GM21367 (cell line): ENCODE results near the gene ZNF735.
"Not testable (repeated sequence)": the region's sequence is repeated elsewhere in the genome, so short reads cannot be mapped to it uniquely, and the experiment has no call there.

Source experiments
- ATAC-seq: cut with Tn5 transposase; IDR thresholded peaks from one replicate; pipeline ENCODE4 v1.9.1; 2021; ENCODE audit not compliant: unreplicated experiment

ZNF735 gene

GRCh38 chr7:64206903-64207302 lies at the start of gene ZNF735:
ZNF735 (plus strand) TSS chr7:64207203; CDS start chr7:64207203, 0 bp downstream.
- ATAC-seq, result no peak

GRCh38 chr7:64170974-64171373 lies 36.0 kb upstream of the ZNF735 start:
- ATAC-seq, result not testable (repeated sequence)

- no peak for ATAC-seq
Observed at GRCh38 chr7:64174328-64174727, 32.7 kb upstream of the ZNF735 start.

GRCh38 chr7:64174941-64175340 lies 32.1 kb upstream of the ZNF735 start:
- ATAC-seq, result no peak

- no peak for ATAC-seq
Observed at GRCh38 chr7:64180989-64181388, 26.0 kb upstream of the ZNF735 start.

GRCh38 chr7:64181586-64181985 lies 25.4 kb upstream of the ZNF735 start:
- no peak for ATAC-seq

GRCh38 chr7:64182036-64182790 lies 24.8 kb upstream of the ZNF735 start:
- no peak for ATAC-seq

GRCh38 chr7:64183126-64183742 lies 23.8 kb upstream of the ZNF735 start:
- no peak for ATAC-seq

- no peak for ATAC-seq
Observed at GRCh38 chr7:64183827-64184372, 23.1 kb upstream of the ZNF735 start.

- no peak for ATAC-seq
Observed at GRCh38 chr7:64184376-64184775, 22.6 kb upstream of the ZNF735 start.

GRCh38 chr7:64187408-64187807 lies 19.6 kb upstream of the ZNF735 start:
- ATAC-seq, result no peak

GRCh38 chr7:64192148-64192704 lies 14.8 kb upstream of the ZNF735 start:
- no peak for ATAC-seq

- no peak for ATAC-seq
Observed at GRCh38 chr7:64192775-64193174, 14.2 kb upstream of the ZNF735 start.

GRCh38 chr7:64219710-64220298 lies 12.8 kb downstream of the ZNF735 start:
- not testable (repeated sequence) for ATAC-seq

- ATAC-seq, result no peak
Observed at GRCh38 chr7:64223366-64223765, 16.4 kb downstream of the ZNF735 start.

- not testable (repeated sequence) for ATAC-seq
Observed at GRCh38 chr7:64228174-64228573, 21.2 kb downstream of the ZNF735 start, which contains the start of gene ZNF679. ZNF679 (plus strand) TSS chr7:64228474; CDS start chr7:64249118, 20,644 bp downstream.

GRCh38 chr7:64266341-64266919 lies 59.4 kb downstream of the ZNF735 start:
- no peak for ATAC-seq
